ENCODE results near the gene DAP. TPM values are rescaled to one million over a fixed set of nuclear protein-coding genes. Genes with fewer than 3 reads are reported as not detected.

DAP gene
- total RNA-seq, 1 donor from 2014 or later, result 74.4 TPM

GRCh38 chr5:10637944-10638343 is 123.1 kb downstream of the DAP start:
- no peak for TF ChIP-seq POLR2AphosphoS5 (IDR thresholded peaks at IDR 0.05; ENCODE audit: insufficient read depth in 1 of 2, low read depth in 1 of 2)
- intact Hi-C loops (cut with DNase I), result no loop called here
- Histone ChIP-seq H3K36me3 (no peaks in the 10 kb centered on the region), H3K9me3 (no peaks in the 10 kb centered on the region), H3K4me1 (peaks cover 10% of the 10 kb centered on the region), H3K4me3 (no peak overlapping the region), H3K27me3 (no peaks in the 10 kb centered on the region), H3K27ac (no peak overlapping the region)
- DNase-seq (ENCODE audit: extremely low spot score in 2 of 2), result no peak

- Histone ChIP-seq H3K9me3 (no peaks in the 10 kb centered on the region), H3K36me3 (no peaks in the 10 kb centered on the region), H3K27me3 (no peaks in the 10 kb centered on the region), H3K4me3 (no peak overlapping the region), H3K4me1 (peaks cover 17% of the 10 kb centered on the region), H3K27ac (no peak overlapping the region)
- no peak for DNase-seq (ENCODE audit: extremely low spot score in 2 of 2)
- intact Hi-C loops (cut with DNase I), result no loop called here
- TF ChIP-seq POLR2A (IDR thresholded peaks at IDR 0.05), result no peak
These were observed 124.5 kb downstream of the DAP start for GRCh38 chr5:10636363-10637142.

- no peaks in the 10 kb centered on the region for H3K27me3 ChIP-seq
- H3K36me3 ChIP-seq, result no peaks in the 10 kb centered on the region
- no peak for TF ChIP-seq POLR2A (IDR thresholded peaks at IDR 0.05)
- no peaks in the 10 kb centered on the region for H3K9me3 ChIP-seq
- DNase-seq (ENCODE audit: extremely low spot score in 2 of 2), result no peak
- peaks cover 17% of the 10 kb centered on the region for H3K4me1 ChIP-seq
- no peak overlapping the region for H3K27ac ChIP-seq
- intact Hi-C loops (cut with DNase I), result no loop called here
- H3K4me3 ChIP-seq, result no peak overlapping the region
These were observed 125.1 kb downstream of the DAP start for GRCh38 chr5:10635867-10636350.

- TF ChIP-seq POLR2A (IDR thresholded peaks at IDR 0.05) (no peak), POLR2AphosphoS5 (IDR thresholded peaks at IDR 0.05; ENCODE audit: insufficient read depth in 1 of 2, low read depth in 1 of 2) (no peak), CTCF (IDR thresholded peaks at IDR 0.05) (no peak)
- H3K36me3 ChIP-seq, result no peaks in the 10 kb centered on the region
- no peak overlapping the region for H3K27ac ChIP-seq
- no peaks in the 10 kb centered on the region for H3K9me3 ChIP-seq
- H3K4me3 ChIP-seq, result no peak overlapping the region
- intact Hi-C loops (cut with DNase I), result no loop called here
- H3K4me1 ChIP-seq, result peaks cover 20% of the 10 kb centered on the region
- H3K27me3 ChIP-seq, result no peaks in the 10 kb centered on the region
- no peak for DNase-seq (ENCODE audit: extremely low spot score in 2 of 2)
These were observed 125.7 kb downstream of the DAP start for GRCh38 chr5:10635257-10635866.

GRCh38 chr5:10634562-10634961 is 126.5 kb downstream of the DAP start:
- no peak for DNase-seq (ENCODE audit: extremely low spot score in 2 of 2)
- Histone ChIP-seq H3K27me3 (no peaks in the 10 kb centered on the region), H3K36me3 (no peaks in the 10 kb centered on the region), H3K4me3 (no peak overlapping the region), H3K27ac (no peak overlapping the region), H3K9me3 (no peaks in the 10 kb centered on the region), H3K4me1 (peaks cover 27% of the 10 kb centered on the region)
- intact Hi-C loops (cut with DNase I), result no loop called here
- TF ChIP-seq CTCF (IDR thresholded peaks at IDR 0.05) (no peak), POLR2AphosphoS5 (IDR thresholded peaks at IDR 0.05; ENCODE audit: insufficient read depth in 1 of 2, low read depth in 1 of 2) (no peak), POLR2A (IDR thresholded peaks at IDR 0.05) (no peak)

- Histone ChIP-seq H3K36me3 (no peaks in the 10 kb centered on the region), H3K4me1 (peaks cover 27% of the 10 kb centered on the region), H3K27me3 (no peaks in the 10 kb centered on the region), H3K9me3 (no peaks in the 10 kb centered on the region), H3K4me3 (no peak overlapping the region), H3K27ac (no peak overlapping the region)
- TF ChIP-seq CTCF (IDR thresholded peaks at IDR 0.05) (no peak), POLR2AphosphoS5 (IDR thresholded peaks at IDR 0.05; ENCODE audit: insufficient read depth in 1 of 2, low read depth in 1 of 2) (no peak), POLR2A (IDR thresholded peaks at IDR 0.05) (no peak)
- no peak for DNase-seq (ENCODE audit: extremely low spot score in 2 of 2)
- intact Hi-C loops (cut with DNase I), result no loop called here
These were observed 127.0 kb downstream of the DAP start for GRCh38 chr5:10634050-10634449.
